H9 (cell line): ENCODE data around the gene FBN2. TPM values are rescaled to one million over a fixed set of nuclear protein-coding genes. Genes with fewer than 3 reads are reported as not detected.

Experiments used
- DNase-seq: peaks from one replicate; pipeline ENCODE4 v3.0.0-alpha.2; 2017
- H2AFZ ChIP-seq: one replicate; pipeline ENCODE4 v1.6.1; 2013; ENCODE audit warnings: mild to moderate bottlenecking, low read length, control low read depth, moderate library complexity
- H2AK5ac ChIP-seq: 2 replicates; pipeline ENCODE4 v1.6.1; 2013; ENCODE audit warnings: low read length, control low read depth, mixed read lengths; ENCODE audit not compliant: insufficient read length
- H2BK120ac ChIP-seq: one replicate; pipeline ENCODE4 v1.6.1; 2013; ENCODE audit warnings: low read depth, mild to moderate bottlenecking, low read length, control low read depth, inconsistent platforms; ENCODE audit not compliant: poor library complexity, severe bottlenecking
- H2BK12ac ChIP-seq: 2 replicates; pipeline ENCODE4 v1.6.1; 2013; ENCODE audit warnings: low read length, control low read depth, mixed read lengths, low read depth; ENCODE audit not compliant: insufficient read length
- H2BK15ac ChIP-seq: 2 replicates; pipeline ENCODE4 v1.6.1; 2013; ENCODE audit warnings: low read depth, low read length, control low read depth
- H2BK20ac ChIP-seq: one replicate; pipeline ENCODE4 v1.6.1; 2013; ENCODE audit warnings: low read depth, mild to moderate bottlenecking, low read length, control low read depth, inconsistent platforms; ENCODE audit not compliant: poor library complexity, severe bottlenecking
- H2BK5ac ChIP-seq: 2 replicates; pipeline ENCODE4 v1.6.1; 2013; ENCODE audit warnings: low read length, control low read depth, mixed read lengths; ENCODE audit not compliant: insufficient read length
- H3K14ac ChIP-seq: 2 replicates; pipeline ENCODE4 v1.6.1; 2013; ENCODE audit warnings: low read length, control low read depth; ENCODE audit not compliant: insufficient read depth
- H3K18ac ChIP-seq: 2 replicates; pipeline ENCODE4 v1.6.1; 2013; ENCODE audit warnings: low read depth, mild to moderate bottlenecking, mixed read lengths, low read length, control low read depth; ENCODE audit not compliant: insufficient read length
- H3K23ac ChIP-seq: 2 replicates; pipeline ENCODE4 v1.6.1; 2013; ENCODE audit warnings: low read length, control low read depth, mixed read lengths, low read depth; ENCODE audit not compliant: insufficient read length
- H3K23me2 ChIP-seq: 2 replicates; pipeline ENCODE4 v1.6.1; 2013; ENCODE audit warnings: low read depth, mild to moderate bottlenecking, mixed read lengths, low read length, control low read depth; ENCODE audit not compliant: insufficient read length, poor library complexity, severe bottlenecking
- H3K27ac ChIP-seq: 2 replicates; pipeline ENCODE4 v1.5.1; 2013; ENCODE audit warnings: low read length, control low read depth, mixed read lengths, low read depth; ENCODE audit not compliant: insufficient read length
- H3K27me3 ChIP-seq: 2 replicates; pipeline ENCODE4 v1.6.1; 2013; ENCODE audit warnings: low read length, control low read depth, inconsistent platforms; ENCODE audit not compliant: insufficient read depth
- H3K4ac ChIP-seq: 2 replicates; pipeline ENCODE4 v1.6.1; 2013; ENCODE audit warnings: low read depth, mild to moderate bottlenecking, control low read depth, inconsistent platforms, low read length, moderate library complexity
- H3K4me1 ChIP-seq: 2 replicates; pipeline ENCODE4 v1.6.1; 2013; ENCODE audit warnings: low read length, control low read depth, inconsistent platforms; ENCODE audit not compliant: insufficient read depth
- H3K4me2 ChIP-seq: 2 replicates; pipeline ENCODE4 v1.6.1; 2013; ENCODE audit warnings: low read length, control low read depth, mixed read lengths; ENCODE audit not compliant: insufficient read length, insufficient read depth
- H3K56ac ChIP-seq: 2 replicates; pipeline ENCODE4 v1.6.1; 2013; ENCODE audit warnings: low read depth, mild to moderate bottlenecking, mixed read lengths, low read length, control low read depth; ENCODE audit not compliant: insufficient read length
- H3K79me1 ChIP-seq: 2 replicates; pipeline ENCODE4 v1.6.1; 2013; ENCODE audit warnings: low read depth, mild to moderate bottlenecking, moderate library complexity, low read length, control low read depth, inconsistent platforms; ENCODE audit not compliant: insufficient read depth, poor library complexity, severe bottlenecking
- H3K79me2 ChIP-seq: 2 replicates; pipeline ENCODE4 v1.6.1; 2013; ENCODE audit warnings: low read length, control low read depth, inconsistent platforms; ENCODE audit not compliant: insufficient read depth
- H3K9ac ChIP-seq: 2 replicates; pipeline ENCODE4 v1.6.1; 2013; ENCODE audit warnings: low read length, control low read depth, mixed read lengths; ENCODE audit not compliant: insufficient read length; ENCODE audit errors: extremely low read depth
- H3K9me3 ChIP-seq: one replicate; pipeline ENCODE4 v1.6.1; 2013; ENCODE audit warnings: low read depth, low read length, inconsistent platforms; ENCODE audit not compliant: control insufficient read depth
- H3T11ph ChIP-seq: one replicate; pipeline ENCODE4 v1.6.1; 2013; ENCODE audit warnings: mild to moderate bottlenecking, low read length, control low read depth, inconsistent platforms
- H4K20me1 ChIP-seq: one replicate; pipeline ENCODE4 v1.6.1; 2013; ENCODE audit not compliant: control insufficient read depth, insufficient read length, insufficient read depth
- H4K5ac ChIP-seq: 2 replicates; pipeline ENCODE4 v1.6.1; 2013; ENCODE audit warnings: low read depth, mild to moderate bottlenecking, mixed read lengths, low read length, control low read depth; ENCODE audit not compliant: insufficient read length
- H4K8ac ChIP-seq: replicated peaks from 2 replicates; pipeline ENCODE4 v1.6.1; 2013; ENCODE audit warnings: low read length, control low read depth, mixed read lengths, low read depth; ENCODE audit not compliant: insufficient read length
- H4K91ac ChIP-seq: 2 replicates; pipeline ENCODE4 v1.6.1; 2013; ENCODE audit warnings: low read depth, mild to moderate bottlenecking, moderate library complexity, mixed read lengths, low read length, control low read depth; ENCODE audit not compliant: insufficient read length
- H3K27ac Mint-ChIP-seq, 3 experiments: 2 replicates in 2 of 3; 3 replicates in 1 of 3; pipeline ENCODE4 v1.8.0; 2020 to 2021; ENCODE audit warnings: mixed read lengths in 3 of 3, mild to moderate bottlenecking in 1 of 3, moderate library complexity in 1 of 3
- H3K27me3 Mint-ChIP-seq: 2 replicates; pipeline ENCODE4 v1.8.0; 2021; ENCODE audit warnings: low read depth, mild to moderate bottlenecking, moderate library complexity, mixed read lengths
- H3K36me3 Mint-ChIP-seq, 3 experiments: 2 replicates in 2 of 3; 3 replicates in 1 of 3; pipeline ENCODE4 v1.8.0; 2020 to 2021; ENCODE audit warnings: low read depth in 3 of 3, mixed read lengths in 3 of 3; ENCODE audit not compliant: insufficient read depth in 1 of 3
- H3K4me1 Mint-ChIP-seq, 2 experiments: 2 replicates each; pipeline ENCODE4 v1.8.0; 2020; ENCODE audit warnings: mixed read lengths in 2 of 2
- H3K4me3 Mint-ChIP-seq, 2 experiments: 2 replicates in 1 of 2; 3 replicates in 1 of 2; pipeline ENCODE4 v1.8.0; 2020 to 2021; ENCODE audit warnings: mild to moderate bottlenecking in 2 of 2, mixed read lengths in 2 of 2, moderate library complexity in 1 of 2
- H3K9me3 Mint-ChIP-seq, 2 experiments: 2 replicates in 1 of 2; 3 replicates in 1 of 2; pipeline ENCODE4 v1.8.0; 2020; ENCODE audit warnings: mild to moderate bottlenecking in 2 of 2, mixed read lengths in 2 of 2, moderate library complexity in 1 of 2
- CTCF ChIP-seq: fragments of 200-600 bp; sonication (generic); conservative IDR thresholded peaks from 3 replicates; pipeline ENCODE4 v1.8.0; 2021; ENCODE audit warnings: antibody characterized with exemption, mild to moderate bottlenecking
- total RNA-seq: library from RNA; stranded (reverse); gene quantifications from 2 replicates; pipeline ENCODE4 v1.2.1, GENCODE V29; 2021

Gene FBN2
- total RNA-seq, 1 experiment from 2014 or later = 8.3 TPM

- Mint-ChIP-seq H3K4me1 (peaks cover 1 to 4% of the 10 kb centered on the region in 2 experiments; a peak in 3 of 4 replicates), H3K27ac (no peak overlapping the region), H3K9me3 (no peaks in the 10 kb centered on the region), H3K36me3 (peaks cover 0 to 2% (median 0%) of the 10 kb centered on the region in 3 experiments; a peak in 2 of 7 replicates), H3K27me3 (no peaks in the 10 kb centered on the region; the same call in 1 of the 2 replicates), H3K4me3 (no peak overlapping the region)
- no peak for DNase-seq
- no peaks in the 10 kb centered on the region for H3K23me2 ChIP-seq
- no peak overlapping the region for H3K23ac ChIP-seq
- H4K20me1 ChIP-seq = no peaks in the 10 kb centered on the region
- no peak overlapping the region for H3K56ac ChIP-seq
- H3T11ph ChIP-seq = no peak overlapping the region
- H2BK12ac ChIP-seq = no peak overlapping the region
- peaks cover 3% of the 10 kb centered on the region; the same call in 1 of the 2 replicates for H3K4me1 ChIP-seq
- TF ChIP-seq CTCF = no peak
- H2AK5ac ChIP-seq = no peak overlapping the region
- H2AFZ ChIP-seq = no peak overlapping the region
- H3K79me1 ChIP-seq = no peaks in the 10 kb centered on the region
- H3K79me2 ChIP-seq = no peaks in the 10 kb centered on the region
- no peak overlapping the region for H2BK15ac ChIP-seq
- H3K18ac ChIP-seq = no peak overlapping the region
- H3K9me3 ChIP-seq = no peaks in the 10 kb centered on the region
- H3K9ac ChIP-seq = no peak overlapping the region
- no peak overlapping the region for H2BK20ac ChIP-seq
- no peak overlapping the region for H4K5ac ChIP-seq
- H4K8ac ChIP-seq = no peak overlapping the region
- H2BK5ac ChIP-seq = no peak overlapping the region
- H2BK120ac ChIP-seq = no peak overlapping the region
- no peak overlapping the region for H3K27ac ChIP-seq
- H3K4ac ChIP-seq = no peak overlapping the region
- H3K14ac ChIP-seq = no peak overlapping the region
- H3K27me3 ChIP-seq = no peaks in the 10 kb centered on the region
- H4K91ac ChIP-seq = no peak overlapping the region
- H3K4me2 ChIP-seq = no peak overlapping the region
These were observed 11.0 kb downstream of the FBN2 start for GRCh38 chr5:128527077-128527476.
